ENCODE measurements around the gene ADSS2.
A peak's percentile ranks its signal among the peaks of the same experiment; 100 is the strongest.
"Not testable (repeated sequence)": the region's sequence is repeated elsewhere in the genome, so short reads cannot be mapped to it uniquely, and the experiment has no call there.

The ADSS2 gene

DNA sequence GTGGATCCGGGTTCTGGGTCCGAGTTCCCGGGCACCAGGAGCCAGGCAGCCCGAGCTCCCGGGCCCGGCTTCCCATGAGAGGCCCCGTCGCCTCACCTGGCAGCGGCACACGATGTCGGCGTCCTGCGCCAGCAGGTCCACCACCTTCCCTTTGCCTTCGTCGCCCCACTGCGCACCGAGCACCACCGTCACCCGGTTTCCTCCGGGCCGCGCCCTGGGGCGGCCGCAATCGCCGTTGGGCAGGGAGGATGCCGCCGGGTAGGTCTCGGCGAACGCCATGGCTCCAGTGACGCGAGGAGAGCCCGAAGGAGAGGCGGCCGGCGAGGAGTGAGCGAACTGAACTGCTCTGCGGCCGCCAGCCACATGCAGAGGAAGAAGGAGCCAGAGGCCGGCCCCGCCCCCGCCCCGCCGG lies at the start of gene ADSS2:
ADSS2 (minus strand) TSS at position 371 of the 412 bp plus-strand sequence; CDS start at position 279, 92 bp downstream.
- no peak for DNase-seq

DNA sequence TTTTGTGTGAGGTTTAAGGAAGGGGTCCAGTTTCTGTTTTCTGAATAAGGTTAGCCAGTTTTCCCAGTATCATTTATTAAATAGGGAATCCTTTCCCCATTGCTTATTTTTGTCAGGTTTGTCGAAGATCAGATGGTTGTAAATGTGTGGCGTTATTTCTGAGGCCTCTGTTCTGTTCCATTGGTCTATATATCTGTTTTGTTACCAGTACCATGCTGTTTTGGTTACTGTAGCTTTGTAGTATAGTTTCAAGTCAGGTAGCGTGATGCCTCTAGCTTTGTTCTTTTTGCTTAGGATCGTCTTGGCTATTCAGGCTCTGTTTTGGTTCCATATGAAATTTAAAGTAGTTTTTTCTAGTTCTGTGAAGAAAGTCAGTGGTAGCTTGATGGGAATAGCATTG lies 48.8 kb upstream of the ADSS2 start:
- not testable (repeated sequence) for DNase-seq

DNA sequence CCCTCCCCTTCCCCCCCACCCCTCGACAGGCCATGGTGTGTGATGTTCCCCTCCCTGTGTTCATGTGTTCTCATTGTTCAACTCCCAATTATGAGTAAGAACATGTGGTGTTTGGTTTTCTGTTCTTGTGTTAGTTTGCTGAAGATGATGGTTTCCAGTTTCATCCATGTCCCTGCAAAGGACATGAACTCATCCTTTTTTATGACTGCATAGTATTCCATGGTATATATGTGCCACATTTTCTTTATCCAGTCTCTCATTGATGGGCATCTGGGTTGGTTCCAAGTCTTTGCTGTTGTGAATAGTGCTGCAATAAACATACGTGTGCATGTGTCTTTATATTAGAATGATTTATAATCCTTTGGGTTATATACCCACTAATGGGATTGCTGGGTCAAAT lies 47.8 kb upstream of the ADSS2 start:
- not testable (repeated sequence) for DNase-seq

DNA sequence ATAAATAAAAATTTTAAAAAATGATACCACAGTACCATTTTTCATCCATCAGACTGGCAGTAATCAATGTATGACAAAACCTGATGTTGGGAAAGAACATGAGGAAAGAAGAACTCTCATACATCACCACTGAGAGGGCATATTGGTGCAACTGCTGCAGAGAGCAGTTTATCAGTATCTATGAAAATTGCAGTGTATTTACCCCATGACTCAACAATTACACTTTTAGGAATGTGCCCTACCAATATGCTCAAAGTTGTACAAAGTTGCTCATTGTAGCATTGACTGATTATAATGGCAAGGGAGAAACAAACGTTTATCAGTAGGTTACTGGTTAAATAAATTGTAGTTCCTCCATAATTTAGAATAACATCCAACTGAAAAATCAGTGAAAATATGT lies 46.1 kb upstream of the ADSS2 start:
- DNase-seq: no peak

DNA sequence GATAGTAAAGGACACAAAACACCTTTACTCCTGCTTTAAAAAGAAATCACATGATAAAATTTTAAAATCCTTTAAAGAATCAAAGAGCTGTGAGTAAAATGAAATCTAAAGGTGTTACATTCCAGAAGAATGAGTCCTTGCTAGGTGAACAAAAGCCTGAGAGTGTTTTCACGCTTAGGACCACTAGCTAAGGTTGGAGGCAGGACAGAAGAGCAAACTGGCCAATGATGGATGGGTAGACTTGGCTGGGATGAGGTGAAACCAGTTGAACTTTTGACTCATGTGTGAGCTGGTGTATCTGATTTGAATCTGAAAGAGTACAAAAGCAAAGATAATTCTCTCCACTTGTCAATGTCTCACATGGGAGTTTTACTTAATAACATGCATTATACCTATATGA lies 44.5 kb upstream of the ADSS2 start:
- DNase-seq: no peak

DNA sequence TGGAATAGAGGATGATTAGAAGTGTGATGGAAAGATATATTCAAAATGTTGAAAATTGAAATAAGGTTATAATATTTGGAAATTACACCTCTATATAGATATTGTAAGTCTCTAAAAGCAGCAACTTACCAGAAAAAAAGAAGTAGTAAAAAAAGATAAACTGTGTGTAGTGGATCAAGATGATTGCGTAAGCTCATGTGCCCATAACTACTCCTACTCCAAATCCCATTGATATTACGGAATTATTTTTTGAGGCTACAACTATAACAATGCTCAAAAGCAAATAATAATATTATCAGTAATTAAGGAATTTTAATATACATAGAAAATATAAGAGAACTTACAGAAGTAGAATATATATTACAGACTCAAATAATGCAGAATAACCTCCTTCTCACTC lies 42.9 kb upstream of the ADSS2 start:
- DNase-seq: no peak

DNA sequence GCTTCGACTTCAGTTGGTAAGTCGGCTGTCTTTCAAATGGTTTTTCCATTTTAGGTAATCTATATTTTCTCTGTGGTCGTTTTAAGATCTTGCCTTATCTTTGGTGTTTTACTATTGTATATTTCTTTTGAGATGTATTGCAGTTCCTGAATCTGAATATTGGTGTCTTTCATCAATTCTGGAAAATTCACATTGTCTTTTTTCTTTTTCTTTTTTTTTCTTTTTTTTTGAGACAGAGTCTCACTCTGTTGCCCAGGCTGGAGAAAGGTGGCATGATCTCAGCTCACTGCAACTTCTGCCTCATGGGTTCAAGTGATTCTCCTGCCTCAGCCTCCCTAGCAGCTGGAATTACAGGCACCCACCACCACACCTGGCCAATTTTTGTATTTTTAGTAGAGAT lies 33.3 kb upstream of the ADSS2 start:
- not testable (repeated sequence) for DNase-seq

DNA sequence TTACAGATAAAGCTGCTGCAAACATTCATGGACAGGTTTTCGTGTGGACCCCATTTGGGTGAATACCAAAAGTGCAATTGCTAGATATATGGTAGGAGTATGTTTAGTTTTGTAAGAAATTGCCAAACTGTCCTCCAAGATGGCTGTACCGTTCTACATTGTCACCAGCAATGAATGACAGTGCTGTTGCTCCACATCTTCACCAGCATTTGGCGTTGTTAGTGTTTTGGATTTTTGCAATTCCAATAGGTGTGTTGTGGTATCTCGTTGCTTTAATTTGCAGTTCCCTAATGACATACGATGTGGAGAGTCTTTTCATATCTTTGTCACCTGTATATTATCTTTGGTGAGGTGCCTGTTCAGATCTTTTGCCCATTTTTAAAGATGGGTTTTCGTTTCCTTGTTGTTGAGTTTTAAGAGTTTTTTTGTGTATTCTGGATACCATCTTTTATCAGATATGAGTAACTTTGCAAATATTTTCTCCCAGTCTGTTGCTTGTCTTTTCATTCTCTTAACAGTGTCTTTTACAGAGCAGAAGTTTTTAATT lies 21.4 kb upstream of the ADSS2 start:
- DNase-seq: no peak

DNA sequence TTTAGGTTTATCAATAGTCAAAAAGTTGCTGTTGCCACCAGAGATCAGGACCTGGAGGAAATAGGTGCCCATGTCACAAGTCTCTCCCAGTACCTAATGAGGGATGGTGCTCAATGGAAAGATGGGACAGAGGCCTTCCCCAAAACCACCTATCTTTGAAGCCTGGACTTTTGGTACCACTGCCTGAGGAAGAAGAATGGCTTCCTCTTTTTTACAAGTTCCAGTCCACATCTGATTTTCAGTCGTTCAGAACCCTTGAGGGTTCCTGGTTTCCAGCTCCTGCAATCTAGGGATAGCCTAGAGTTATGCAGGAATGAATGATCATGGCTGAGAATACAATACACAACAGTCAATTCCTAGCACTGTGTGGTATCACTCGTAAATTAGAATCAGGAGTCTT lies 15.0 kb upstream of the ADSS2 start:
- DNase-seq: no peak

DNA sequence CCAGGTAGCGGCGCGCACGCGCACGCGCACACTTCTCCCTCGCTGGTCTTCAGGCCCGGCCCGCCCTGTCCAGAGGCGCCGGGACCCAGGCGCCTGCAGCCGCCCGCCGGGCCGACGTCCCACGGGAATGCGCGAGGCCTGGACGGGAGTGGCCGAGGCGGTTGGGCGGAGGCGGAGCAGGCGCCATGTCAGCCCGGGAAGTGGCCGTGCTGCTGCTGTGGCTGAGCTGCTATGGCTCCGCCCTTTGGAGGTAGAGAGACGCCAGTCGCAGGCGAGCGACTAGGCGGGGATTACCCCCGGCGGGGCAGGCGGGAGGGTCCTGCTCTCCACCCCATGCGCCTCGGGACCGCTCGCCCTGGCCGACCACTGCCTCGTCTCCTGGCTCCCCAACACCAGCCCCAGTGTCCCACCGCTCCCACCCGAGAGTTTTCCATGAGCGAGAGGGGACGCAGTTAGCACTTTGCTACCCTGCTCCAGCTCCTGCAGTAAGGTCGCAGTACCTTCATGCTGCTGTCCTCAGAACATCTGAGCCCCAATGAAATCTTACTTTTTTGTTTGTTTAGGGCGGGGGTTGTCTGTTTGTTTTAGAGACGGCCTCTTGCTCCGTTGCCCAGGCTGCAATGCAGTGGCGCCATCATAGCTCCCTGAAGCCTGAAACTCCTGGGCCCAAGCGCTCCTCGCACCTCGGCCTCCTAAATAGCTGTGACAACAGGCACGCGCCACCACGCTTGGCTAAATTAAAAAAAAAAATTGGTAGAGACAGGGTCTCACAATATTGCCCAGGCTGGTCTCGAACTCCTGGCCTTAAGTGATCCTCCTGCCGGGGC lies 9.7 kb upstream of the ADSS2 start, which contains the start of gene CATSPERE:
CATSPERE (plus strand) TSS at position 29 of the 827 bp plus-strand sequence; CDS start at position 186, 157 bp downstream.
- DNase-seq: peak; percentile 73

DNA sequence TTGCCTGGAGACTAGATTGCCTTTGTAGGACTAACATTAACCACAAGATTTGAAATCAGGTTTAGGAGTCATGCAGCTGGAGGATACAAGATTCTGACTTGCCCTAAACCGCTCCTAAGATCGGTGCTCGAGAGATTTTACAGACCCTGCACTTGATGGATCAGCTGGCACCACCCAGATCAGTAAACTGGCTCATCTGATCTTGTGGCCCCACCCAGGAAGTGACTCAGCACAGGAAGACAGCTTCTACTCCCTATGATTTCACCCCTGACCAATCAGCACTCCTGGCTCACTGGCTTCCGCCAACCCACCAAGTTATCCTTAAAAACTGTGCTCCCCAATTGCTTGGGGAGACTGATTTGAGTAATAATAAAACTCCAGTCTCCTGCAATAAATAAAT lies 8.5 kb upstream of the ADSS2 start:
- peak; percentile 39 for DNase-seq

DNA sequence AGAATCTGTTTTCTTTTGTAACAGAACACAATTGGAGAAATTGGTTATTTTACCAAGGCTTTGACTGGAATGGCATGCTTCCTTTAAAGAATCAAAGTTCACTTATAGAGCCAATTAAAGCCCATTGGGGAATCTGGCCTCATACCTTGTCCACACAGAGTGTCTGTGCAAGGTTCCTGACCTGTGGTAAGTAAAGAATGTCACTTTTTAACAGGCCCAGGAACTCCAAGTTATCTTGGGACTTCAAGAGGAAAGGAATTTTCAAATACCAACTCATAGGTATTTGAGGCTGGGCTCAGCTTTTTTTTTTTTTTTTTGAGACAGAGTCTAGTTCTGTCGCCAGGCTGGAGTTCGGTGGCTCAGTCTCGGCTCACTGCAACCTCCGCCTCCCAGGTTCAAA lies 7.1 kb upstream of the ADSS2 start:
- DNase-seq: no peak

DNA sequence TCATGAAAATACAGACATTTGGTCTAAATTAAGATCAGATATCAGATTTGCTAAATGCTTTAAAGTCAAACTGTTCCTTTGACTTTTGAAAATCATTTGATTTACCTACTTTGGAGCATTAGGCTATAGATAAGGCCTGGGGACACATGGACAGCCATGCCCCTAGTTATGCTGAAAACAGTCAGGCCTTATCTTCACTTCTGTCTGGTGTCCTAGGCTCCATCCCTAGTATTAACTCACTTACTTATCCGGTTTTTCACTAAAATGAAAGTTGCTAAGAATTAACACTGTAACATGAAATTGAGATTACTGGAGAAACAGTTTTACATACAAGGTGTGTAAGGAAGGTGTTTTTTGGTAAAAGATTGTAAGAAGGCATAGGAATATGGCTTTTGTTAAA lies 4.9 kb upstream of the ADSS2 start:
- no peak for DNase-seq

DNA sequence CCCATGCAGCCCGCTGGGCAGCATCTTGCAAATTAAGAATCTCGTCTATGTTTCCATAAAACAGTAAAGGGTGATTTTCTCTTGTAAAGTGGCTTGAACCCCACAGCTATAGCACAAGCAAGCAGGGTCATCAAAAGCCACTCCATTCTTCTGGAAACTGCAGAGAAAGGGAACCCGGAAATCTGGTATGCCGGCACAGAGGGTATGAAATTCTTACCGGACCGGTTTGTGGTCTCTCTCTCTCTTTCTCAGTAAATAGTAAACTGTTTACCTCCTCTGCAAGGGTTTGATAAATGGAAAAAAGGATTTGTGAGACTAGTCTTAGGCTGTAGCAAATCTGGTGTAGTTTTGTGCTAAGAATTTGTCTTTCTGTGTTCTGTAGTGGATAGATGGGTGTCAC lies 2.7 kb upstream of the ADSS2 start:
- no peak for DNase-seq

DNA sequence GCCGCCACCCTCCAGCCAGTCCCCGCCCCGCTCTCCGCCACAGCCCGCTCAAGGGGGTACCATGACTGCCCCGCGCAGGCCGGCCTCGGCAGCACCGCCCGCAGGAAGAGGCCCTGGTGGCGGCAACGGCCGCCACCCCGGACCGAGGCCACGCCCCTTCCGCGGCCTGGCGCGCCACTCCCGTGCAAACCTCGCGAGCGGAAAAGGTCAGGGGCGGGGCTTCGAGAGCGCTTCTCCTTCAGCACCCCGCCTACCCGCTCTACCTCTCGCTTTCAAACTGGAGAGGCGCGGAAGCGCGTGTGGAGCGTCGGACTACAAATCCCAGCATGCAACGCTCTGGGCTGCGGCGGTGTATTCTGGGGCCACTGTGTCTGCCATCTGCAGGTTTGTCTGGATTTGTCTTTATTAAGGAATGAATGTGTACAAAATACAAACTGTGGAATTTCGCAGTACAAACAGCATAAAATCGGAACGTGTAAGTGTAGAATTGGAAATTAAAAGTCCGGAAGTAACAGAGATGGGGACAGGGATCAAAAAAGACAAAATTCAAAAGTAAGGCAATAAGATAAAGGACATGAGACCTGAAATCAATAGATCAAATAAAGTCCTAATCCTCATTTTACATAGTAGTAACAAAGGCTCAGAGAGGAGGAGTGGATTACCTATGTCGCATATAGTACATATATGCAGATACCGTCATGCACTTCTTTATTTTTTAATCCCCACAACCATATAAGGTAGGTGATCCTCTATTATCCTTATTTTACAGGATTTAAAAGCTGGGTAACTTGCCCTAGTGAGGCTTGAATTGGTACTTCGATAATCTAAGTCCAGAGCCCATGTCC lies 464 bp upstream of the ADSS2 start:
- peak; percentile 99 for DNase-seq

DNA sequence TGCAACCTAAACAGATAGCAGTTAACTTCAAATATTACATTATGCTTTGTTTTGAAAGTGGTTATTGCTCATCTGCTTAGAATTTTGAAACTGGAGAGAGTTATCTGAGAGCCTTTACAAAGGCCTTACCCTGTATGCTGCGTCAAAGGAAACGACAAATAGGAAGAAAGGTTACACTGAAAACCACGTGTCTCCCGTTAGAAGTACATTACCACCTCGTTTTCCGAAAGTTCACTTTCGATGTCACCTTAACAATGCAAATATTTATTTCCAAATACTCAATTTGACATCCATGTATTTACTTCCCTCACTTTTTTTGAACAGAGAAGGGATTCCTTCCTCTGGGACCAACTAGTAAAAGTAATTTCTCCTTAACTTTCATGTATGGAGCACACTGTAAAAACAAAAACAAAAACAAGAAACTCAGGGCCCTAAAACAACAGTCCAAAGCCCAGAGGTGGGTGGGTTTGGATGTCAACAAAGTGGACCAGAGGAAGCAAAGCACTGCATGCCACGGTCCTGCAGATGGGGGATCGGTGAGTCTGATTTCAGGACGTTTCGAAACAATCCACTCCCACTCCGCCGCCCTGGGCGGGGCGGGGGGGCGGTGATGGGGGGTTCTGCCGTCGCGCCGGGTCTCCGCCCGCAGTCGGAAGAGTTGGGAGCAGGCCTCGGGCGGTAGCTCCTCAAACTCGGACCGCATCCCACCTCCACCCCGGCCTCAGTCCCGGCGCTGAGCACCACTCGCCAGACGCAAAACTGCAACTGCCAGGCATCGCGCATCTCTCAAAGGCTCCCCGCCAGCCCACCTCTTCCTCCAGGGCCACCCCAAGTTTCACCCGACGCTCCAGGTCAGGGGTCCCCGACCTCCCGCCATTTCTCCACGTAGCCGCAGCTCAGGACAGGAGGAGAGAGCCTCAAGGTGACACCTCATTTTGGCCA lies 841 bp downstream of the ADSS2 start:
- peak; percentile 21 for DNase-seq

DNA sequence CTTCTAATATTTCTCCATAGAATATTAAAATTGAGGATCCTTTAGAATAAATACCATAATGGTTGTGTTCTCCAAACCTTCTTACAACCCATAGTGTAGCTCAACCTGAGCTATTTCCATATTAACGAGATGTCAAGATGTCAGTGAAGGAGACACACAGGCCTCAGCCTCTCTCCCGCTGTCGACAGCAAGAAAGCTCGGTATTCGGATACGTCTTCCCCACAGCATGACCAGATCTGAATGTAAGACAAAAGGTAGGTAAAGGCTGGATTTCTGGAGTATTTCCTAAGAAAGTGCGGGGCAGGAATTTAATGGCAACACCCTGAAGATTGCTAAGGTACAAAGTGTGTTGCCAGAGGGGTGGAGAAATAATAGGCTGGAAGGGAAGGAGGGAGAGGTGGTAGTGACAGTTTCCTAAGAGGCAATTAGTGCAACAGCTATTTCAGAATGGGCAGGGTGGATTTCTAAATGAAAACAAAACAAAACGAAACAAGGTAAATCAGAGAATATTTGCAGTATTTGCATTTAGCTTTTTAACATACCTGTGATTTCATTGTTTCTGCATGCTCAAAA lies 1.7 kb downstream of the ADSS2 start:
- no peak for DNase-seq

DNA sequence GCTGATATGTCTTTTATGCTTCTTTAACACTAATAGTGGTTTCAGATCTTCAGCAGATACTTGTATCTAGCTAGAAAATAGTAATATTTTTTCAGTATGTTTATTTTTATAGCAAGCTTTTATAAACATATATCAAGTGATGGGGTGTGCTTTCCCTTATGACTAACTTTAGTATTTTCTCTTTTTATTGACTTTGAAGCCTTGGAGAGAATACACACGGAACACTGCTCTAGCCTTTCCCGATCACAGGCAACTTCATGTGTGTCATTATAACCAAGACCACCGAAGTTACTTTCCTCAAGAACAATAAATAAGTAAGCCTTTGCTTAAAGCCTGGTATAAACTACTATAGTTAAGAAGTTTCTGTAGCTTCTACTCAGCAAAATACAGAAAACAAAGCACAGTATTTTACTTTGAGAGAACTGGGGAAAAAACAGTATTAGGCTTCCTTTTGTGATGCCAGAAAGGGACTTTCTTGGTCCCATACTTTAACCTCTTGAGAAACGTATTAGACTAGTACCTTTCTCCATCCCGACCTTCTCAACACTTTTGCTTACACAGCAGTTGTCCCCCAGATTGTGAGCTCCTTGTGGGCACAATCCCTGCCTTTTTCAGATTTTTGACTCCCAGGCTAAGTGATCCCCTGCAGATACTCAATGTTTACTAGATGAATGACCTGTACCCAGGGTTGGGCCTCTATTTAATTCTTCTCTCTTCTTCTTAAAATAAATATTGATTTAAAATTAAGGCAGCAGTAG lies 3.3 kb downstream of the ADSS2 start:
- DNase-seq: no peak

DNA sequence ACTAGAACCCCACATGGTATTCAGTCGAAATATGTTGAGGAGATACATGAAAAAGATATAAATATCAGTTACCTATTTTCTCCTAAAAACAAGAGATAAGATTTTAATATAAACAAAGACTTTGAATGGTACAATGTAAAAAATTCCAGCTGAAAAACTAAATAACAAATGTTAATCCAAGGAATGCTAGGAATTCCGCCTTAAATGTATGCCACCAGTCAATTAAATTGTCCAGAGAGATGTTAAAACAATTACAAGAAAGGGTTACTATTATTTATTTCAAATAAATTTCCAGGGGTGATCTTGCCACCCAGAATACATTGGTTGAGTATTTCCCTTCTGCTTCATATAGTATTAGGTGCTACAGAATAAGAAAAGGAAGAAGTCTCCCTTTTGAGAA lies 4.2 kb downstream of the ADSS2 start:
- DNase-seq: no peak

DNA sequence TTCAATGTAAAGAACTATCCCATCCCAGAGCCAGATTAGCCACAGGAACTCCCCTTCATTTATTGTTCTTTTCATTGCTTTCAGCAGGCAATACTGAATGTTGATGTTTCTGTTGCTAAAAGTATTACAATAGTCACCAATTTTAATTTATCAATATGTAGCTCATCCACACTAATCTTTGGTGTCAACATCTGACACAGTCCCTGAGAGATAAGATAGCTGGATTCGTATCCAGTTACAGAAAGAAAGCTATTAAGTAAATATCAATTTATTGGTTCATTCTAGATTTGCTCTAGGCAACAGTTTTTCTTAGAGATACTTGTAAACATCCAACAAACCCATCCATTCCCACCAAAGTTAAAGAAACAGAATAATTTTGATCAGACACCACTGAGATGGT lies 4.7 kb downstream of the ADSS2 start:
- DNase-seq: no peak
